Effector memory CD4-positive, alpha-beta T cell (primary cell): ENCODE results near the gene DIPK1C.

Experiments used
- DNase-seq, 3 donors: peaks; one replicate each; pipeline ENCODE4 v3.0.0-alpha.2; 2020
- H3K27ac ChIP-seq: 2 replicates; pipeline ENCODE4 v1.7.0; 2013; ENCODE audit warnings: mild to moderate bottlenecking, low read length, moderate library complexity; ENCODE audit not compliant: insufficient read depth, poor library complexity, severe bottlenecking
- H3K27me3 ChIP-seq: replicated peaks from 2 replicates; pipeline ENCODE4 v1.7.0; 2013; ENCODE audit warnings: mild to moderate bottlenecking, low read length; ENCODE audit not compliant: insufficient read depth, control insufficient read depth, poor library complexity, severe bottlenecking
- H3K36me3 ChIP-seq: 2 replicates; pipeline ENCODE4 v1.7.0; 2013; ENCODE audit warnings: mild to moderate bottlenecking, low read length, moderate library complexity; ENCODE audit not compliant: control insufficient read depth, insufficient read depth
- H3K4me1 ChIP-seq: 2 replicates; pipeline ENCODE4 v1.7.0; 2013; ENCODE audit warnings: low read length, mild to moderate bottlenecking; ENCODE audit not compliant: control insufficient read depth, insufficient read depth, poor library complexity, severe bottlenecking
- H3K4me3 ChIP-seq: 2 replicates; pipeline ENCODE4 v1.7.0; 2013; ENCODE audit warnings: low read length, low read depth, mild to moderate bottlenecking; ENCODE audit not compliant: insufficient read depth, poor library complexity, severe bottlenecking
- H3K9me3 ChIP-seq: 2 replicates; pipeline ENCODE4 v1.7.0; 2013; ENCODE audit warnings: mild to moderate bottlenecking, low read length, moderate library complexity; ENCODE audit not compliant: control insufficient read depth

DIPK1C gene

DNA sequence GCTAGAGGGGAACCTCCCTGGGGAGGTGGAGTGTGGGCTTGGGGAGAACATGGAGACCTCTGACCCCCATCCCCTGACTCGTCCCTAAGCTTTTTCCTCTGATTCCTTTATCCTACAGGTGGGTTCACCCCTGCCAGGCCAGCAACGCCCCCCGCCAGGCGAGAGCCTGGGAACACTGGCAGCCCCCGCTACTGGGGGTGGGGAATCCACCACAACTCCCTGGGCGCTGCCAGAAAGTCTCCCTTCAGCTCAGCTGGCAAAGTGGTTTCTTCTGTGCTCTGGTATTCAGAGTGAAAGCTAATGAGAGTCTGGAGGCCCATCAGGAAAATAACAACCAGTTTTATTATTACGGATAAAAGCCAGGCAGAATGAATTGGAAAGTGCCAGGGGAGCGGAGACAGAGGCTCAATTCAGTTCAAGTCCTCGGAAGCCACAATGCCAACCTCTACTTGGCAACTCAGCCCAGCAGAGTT lies 2.8 kb downstream of the DIPK1C start:
- H3K27me3 ChIP-seq = peaks cover 30% of the 10 kb centered on the region
- H3K27ac ChIP-seq = no peak overlapping the region

GRCh38 chr18:74453642-74454198 lies 3.4 kb downstream of the DIPK1C start:
- Histone ChIP-seq H3K36me3 (no peaks in the 10 kb centered on the region), H3K27me3 (peaks cover 30% of the 10 kb centered on the region), H3K9me3 (no peaks in the 10 kb centered on the region), H3K27ac (no peak overlapping the region), H3K4me3 (no peak overlapping the region), H3K4me1 (peaks cover 4% of the 10 kb centered on the region)
- DNase-seq = no peak

More for the DNA sequence above, 2.8 kb downstream of the DIPK1C start:
- H3K4me3 ChIP-seq = no peak overlapping the region
- H3K36me3 ChIP-seq = no peaks in the 10 kb centered on the region
- H3K9me3 ChIP-seq = no peaks in the 10 kb centered on the region
- no peak for DNase-seq
- peaks cover 4% of the 10 kb centered on the region for H3K4me1 ChIP-seq

GRCh38 chr18:74453016-74453566 lies 4.0 kb downstream of the DIPK1C start:
- DNase-seq = no peak
- Histone ChIP-seq H3K4me1 (peaks cover 4% of the 10 kb centered on the region), H3K36me3 (no peaks in the 10 kb centered on the region), H3K27me3 (peaks cover 27% of the 10 kb centered on the region), H3K9me3 (no peaks in the 10 kb centered on the region), H3K27ac (no peak overlapping the region), H3K4me3 (no peak overlapping the region)

DNA sequence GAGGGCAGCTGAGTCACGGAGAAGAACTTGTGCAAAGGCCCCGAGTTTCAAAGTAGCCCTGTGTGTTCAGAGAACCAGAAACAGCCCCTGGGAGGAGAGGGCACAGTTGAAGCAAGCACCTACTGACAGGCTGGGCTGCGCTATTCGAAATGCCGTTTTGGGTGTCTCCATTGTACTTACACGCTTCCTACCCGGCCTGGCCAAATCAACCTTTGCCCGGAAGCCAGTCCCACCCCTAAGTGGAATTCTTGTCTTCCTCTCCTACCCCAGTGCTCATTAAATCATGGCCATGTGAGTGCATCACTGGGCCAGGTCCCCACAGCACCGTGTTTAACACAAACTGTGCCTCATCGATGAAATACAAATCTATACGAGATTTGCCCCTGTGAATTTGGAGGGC lies 6.0 kb downstream of the DIPK1C start:
- H3K4me1 ChIP-seq = no peaks in the 10 kb centered on the region
- H3K9me3 ChIP-seq = no peaks in the 10 kb centered on the region
- no peak overlapping the region for H3K4me3 ChIP-seq
- H3K36me3 ChIP-seq = no peaks in the 10 kb centered on the region
- peaks cover 15% of the 10 kb centered on the region for H3K27me3 ChIP-seq
- no peak for DNase-seq
- H3K27ac ChIP-seq = no peak overlapping the region

- no peak overlapping the region for H3K4me3 ChIP-seq
- H3K27ac ChIP-seq = no peak overlapping the region
- H3K27me3 ChIP-seq = peaks cover 10% of the 10 kb centered on the region
- no peaks in the 10 kb centered on the region for H3K9me3 ChIP-seq
- no peak for DNase-seq
- H3K4me1 ChIP-seq = no peaks in the 10 kb centered on the region
- H3K36me3 ChIP-seq = no peaks in the 10 kb centered on the region
These were observed 6.5 kb downstream of the DIPK1C start for GRCh38 chr18:74450626-74451025.

- H3K9me3 ChIP-seq = no peaks in the 10 kb centered on the region
- no peak overlapping the region for H3K27ac ChIP-seq
These were observed 9.5 kb downstream of the DIPK1C start for GRCh38 chr18:74447404-74448152.

GRCh38 chr18:74446631-74447403 lies 10.3 kb downstream of the DIPK1C start:
- Histone ChIP-seq H3K27me3 (no peaks in the 10 kb centered on the region), H3K4me3 (no peak overlapping the region)

More at GRCh38 chr18:74447404-74448152, 9.5 kb downstream of the DIPK1C start:
- no peaks in the 10 kb centered on the region for H3K4me1 ChIP-seq
- no peak for DNase-seq
- no peak overlapping the region for H3K4me3 ChIP-seq
- no peaks in the 10 kb centered on the region for H3K36me3 ChIP-seq
- H3K27me3 ChIP-seq = no peaks in the 10 kb centered on the region

GRCh38 chr18:74446178-74446577 lies 10.9 kb downstream of the DIPK1C start:
- Histone ChIP-seq H3K4me1 (no peaks in the 10 kb centered on the region), H3K9me3 (no peaks in the 10 kb centered on the region), H3K36me3 (no peaks in the 10 kb centered on the region), H3K4me3 (no peak overlapping the region), H3K27me3 (no peaks in the 10 kb centered on the region), H3K27ac (no peak overlapping the region)
- DNase-seq = no peak

More at GRCh38 chr18:74446631-74447403, 10.3 kb downstream of the DIPK1C start:
- H3K36me3 ChIP-seq = no peaks in the 10 kb centered on the region
- DNase-seq = no peak
- H3K4me1 ChIP-seq = no peaks in the 10 kb centered on the region
- H3K27ac ChIP-seq = no peak overlapping the region
- H3K9me3 ChIP-seq = no peaks in the 10 kb centered on the region

GRCh38 chr18:74445585-74445984 lies 11.5 kb downstream of the DIPK1C start:
- Histone ChIP-seq H3K27me3 (no peaks in the 10 kb centered on the region), H3K4me3 (no peak overlapping the region), H3K4me1 (no peaks in the 10 kb centered on the region), H3K9me3 (no peaks in the 10 kb centered on the region), H3K36me3 (no peaks in the 10 kb centered on the region), H3K27ac (no peak overlapping the region)
- DNase-seq = no peak
